ENCODE results near the gene RAB4A.

GRCh38 chr1:229270547-229271447, at the start of gene RAB4A:
- TF ChIP-seq, protein P1, sequence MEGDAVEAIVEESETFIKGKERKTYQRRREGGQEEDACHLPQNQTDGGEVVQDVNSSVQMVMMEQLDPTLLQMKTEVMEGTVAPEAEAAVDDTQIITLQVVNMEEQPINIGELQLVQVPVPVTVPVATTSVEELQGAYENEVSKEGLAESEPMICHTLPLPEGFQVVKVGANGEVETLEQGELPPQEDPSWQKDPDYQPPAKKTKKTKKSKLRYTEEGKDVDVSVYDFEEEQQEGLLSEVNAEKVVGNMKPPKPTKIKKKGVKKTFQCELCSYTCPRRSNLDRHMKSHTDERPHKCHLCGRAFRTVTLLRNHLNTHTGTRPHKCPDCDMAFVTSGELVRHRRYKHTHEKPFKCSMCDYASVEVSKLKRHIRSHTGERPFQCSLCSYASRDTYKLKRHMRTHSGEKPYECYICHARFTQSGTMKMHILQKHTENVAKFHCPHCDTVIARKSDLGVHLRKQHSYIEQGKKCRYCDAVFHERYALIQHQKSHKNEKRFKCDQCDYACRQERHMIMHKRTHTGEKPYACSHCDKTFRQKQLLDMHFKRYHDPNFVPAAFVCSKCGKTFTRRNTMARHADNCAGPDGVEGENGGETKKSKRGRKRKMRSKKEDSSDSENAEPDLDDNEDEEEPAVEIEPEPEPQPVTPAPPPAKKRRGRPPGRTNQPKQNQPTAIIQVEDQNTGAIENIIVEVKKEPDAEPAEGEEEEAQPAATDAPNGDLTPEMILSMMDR (IDR thresholded peaks at IDR 0.05; ENCODE audit: low read depth, low read length): no peak
- TF ChIP-seq EZH2phosphoT487 (IDR thresholded peaks at IDR 0.05; ENCODE audit: low read depth): no peak
